MM.1S (cell line): ENCODE results near the gene SAA1.

Experiments used
- DNase-seq: peaks from one replicate; pipeline ENCODE4 v3.0.0-alpha.2; 2015
- H2AFZ ChIP-seq: fragments of 300-600 bp; sonication (generic); 2 replicates; pipeline ENCODE4 v1.6.0; 2016; ENCODE audit warnings: antibody characterized with exemption, low read length
- H3F3A ChIP-seq: fragments of 300-600 bp; sonication (generic); 2 replicates; pipeline ENCODE4 v1.6.1; 2016; ENCODE audit warnings: mild to moderate bottlenecking, antibody characterized with exemption, low read length, moderate library complexity, mixed read lengths; ENCODE audit not compliant: insufficient read depth
- H3K27ac ChIP-seq: fragments of 300-600 bp; sonication (generic); 2 replicates; pipeline ENCODE4 v1.5.1; 2016; ENCODE audit warnings: mild to moderate bottlenecking, low read length
- H3K27me3 ChIP-seq: fragments of 300-600 bp; sonication (generic); replicated peaks from 2 replicates; pipeline ENCODE4 v1.6.0; 2016; ENCODE audit warnings: low read length; ENCODE audit not compliant: insufficient read depth
- H3K36me3 ChIP-seq: fragments of 300-600 bp; sonication (generic); replicated peaks from 2 replicates; pipeline ENCODE4 v1.6.1; 2016; ENCODE audit warnings: mild to moderate bottlenecking, low read length, mixed read lengths; ENCODE audit not compliant: insufficient read depth
- H3K4me1 ChIP-seq: fragments of 300-600 bp; sonication (generic); 2 replicates; pipeline ENCODE4 v1.6.1; 2016; ENCODE audit warnings: low read length, mixed read lengths
- H3K4me2 ChIP-seq: fragments of 300-600 bp; sonication (generic); 2 replicates; pipeline ENCODE4 v1.6.0; 2016; ENCODE audit warnings: low read depth, low read length
- H3K4me3 ChIP-seq: fragments of 300-600 bp; sonication (generic); 2 replicates; pipeline ENCODE4 v1.5.1; 2016; ENCODE audit warnings: low read length, mixed read lengths
- H3K79me2 ChIP-seq: fragments of 300-600 bp; sonication (generic); 2 replicates; pipeline ENCODE4 v1.6.1; 2016; ENCODE audit warnings: mixed run types, low read length, mixed read lengths
- H3K9ac ChIP-seq: fragments of 300-600 bp; sonication (generic); 2 replicates; pipeline ENCODE4 v1.6.1; 2016; ENCODE audit warnings: low read length, mixed read lengths
- H3K9me2 ChIP-seq: fragments of 300-600 bp; sonication (generic); replicated peaks from 2 replicates; pipeline ENCODE4 v1.6.1; 2016; ENCODE audit warnings: mild to moderate bottlenecking, low read length, mixed read lengths; ENCODE audit not compliant: insufficient read depth
- H3K9me3 ChIP-seq: fragments of 300-600 bp; sonication (generic); replicated peaks from 2 replicates; pipeline ENCODE4 v1.6.1; 2016; ENCODE audit warnings: mild to moderate bottlenecking, low read length, mixed read lengths; ENCODE audit not compliant: insufficient read depth
- H4K20me1 ChIP-seq: fragments of 300-600 bp; sonication (generic); 2 replicates; pipeline ENCODE4 v1.6.1; 2016; ENCODE audit warnings: mild to moderate bottlenecking, low read length, moderate library complexity, mixed read lengths; ENCODE audit not compliant: insufficient read depth
- CTCF ChIP-seq: fragments of 300-600 bp; sonication (generic); IDR thresholded peaks from 2 replicates; pipeline ENCODE4 v1.5.1; 2016; ENCODE audit warnings: antibody characterized with exemption, low read length, mixed read lengths
- EZH2 ChIP-seq: fragments of 300-600 bp; sonication (generic); optimal IDR thresholded peaks from 2 replicates; pipeline ENCODE3; 2017; ENCODE audit warnings: low read depth, mild to moderate bottlenecking, antibody characterized with exemption, low read length, mixed read lengths
- EZH2phosphoT487 ChIP-seq: fragments of 300-600 bp; sonication (generic); IDR thresholded peaks from 2 replicates; pipeline ENCODE4 v1.6.1; 2018; ENCODE audit warnings: antibody characterized with exemption, low read length

The SAA1 gene

GRCh38 chr11:18309691-18310090 is 43.6 kb downstream of the SAA1 start:
- no peak overlapping the region for H3K27ac ChIP-seq
- H3K4me2 ChIP-seq = no peak overlapping the region
- no peak overlapping the region for H3K4me3 ChIP-seq
- H3K27me3 ChIP-seq = no peaks in the 10 kb centered on the region
- no peaks in the 10 kb centered on the region for H3K4me1 ChIP-seq
- H3K9me3 ChIP-seq = no peaks in the 10 kb centered on the region
- no peaks in the 10 kb centered on the region for H3K36me3 ChIP-seq
- H3F3A ChIP-seq = no peaks in the 10 kb centered on the region
- H3K79me2 ChIP-seq = peaks cover 5% of the 10 kb centered on the region; the same call in 1 of the 2 replicates
- DNase-seq = no peak
- no peaks in the 10 kb centered on the region for H4K20me1 ChIP-seq
- no peak for TF ChIP-seq EZH2phosphoT487
- no peak overlapping the region for H2AFZ ChIP-seq
- H3K9ac ChIP-seq = no peak overlapping the region
- H3K9me2 ChIP-seq = no peaks in the 10 kb centered on the region

- TF ChIP-seq EZH2 (no peak), EZH2phosphoT487 (no peak), CTCF (no peak)
- Histone ChIP-seq H3F3A (no peaks in the 10 kb centered on the region), H3K36me3 (no peaks in the 10 kb centered on the region)
Measured at GRCh38 chr11:18310800-18311340, 44.8 kb downstream of the SAA1 start.

GRCh38 chr11:18312012-18312411 is 45.9 kb downstream of the SAA1 start:
- Histone ChIP-seq H3K27me3 (no peaks in the 10 kb centered on the region), H3K27ac (no peak overlapping the region), H3K9me2 (no peaks in the 10 kb centered on the region), H3K9ac (no peak overlapping the region), H3K4me3 (no peak overlapping the region), H4K20me1 (no peaks in the 10 kb centered on the region), H3K36me3 (no peaks in the 10 kb centered on the region), H3F3A (no peaks in the 10 kb centered on the region), H3K79me2 (peaks cover 19% of the 10 kb centered on the region; the same call in 1 of the 2 replicates), H3K4me2 (no peak overlapping the region), H2AFZ (no peak overlapping the region), H3K9me3 (no peaks in the 10 kb centered on the region), H3K4me1 (no peaks in the 10 kb centered on the region)
- no peak for TF ChIP-seq EZH2phosphoT487
- no peak for TF ChIP-seq EZH2
- TF ChIP-seq CTCF = no peak
- DNase-seq = no peak

More at GRCh38 chr11:18310800-18311340, 44.8 kb downstream of the SAA1 start:
- Histone ChIP-seq H3K4me3 (no peak overlapping the region), H4K20me1 (no peaks in the 10 kb centered on the region), H3K4me1 (no peaks in the 10 kb centered on the region), H3K9ac (no peak overlapping the region), H3K27ac (no peak overlapping the region), H2AFZ (no peak overlapping the region), H3K9me2 (no peaks in the 10 kb centered on the region), H3K27me3 (no peaks in the 10 kb centered on the region), H3K79me2 (peaks cover 12% of the 10 kb centered on the region; the same call in 1 of the 2 replicates), H3K9me3 (no peaks in the 10 kb centered on the region), H3K4me2 (no peak overlapping the region)
- no peak for DNase-seq

- H3K4me2 ChIP-seq = no peak overlapping the region
- H3K9ac ChIP-seq = no peak overlapping the region
- no peaks in the 10 kb centered on the region for H3F3A ChIP-seq
- H3K36me3 ChIP-seq = no peaks in the 10 kb centered on the region
- no peak for TF ChIP-seq EZH2phosphoT487
- no peak for TF ChIP-seq CTCF
- no peak for TF ChIP-seq EZH2
- DNase-seq = no peak
- no peaks in the 10 kb centered on the region for H3K27me3 ChIP-seq
- H2AFZ ChIP-seq = no peak overlapping the region
- H4K20me1 ChIP-seq = no peaks in the 10 kb centered on the region
- peaks cover 5% of the 10 kb centered on the region; the same call in 1 of the 2 replicates for H3K4me1 ChIP-seq
- H3K79me2 ChIP-seq = peaks cover 24% of the 10 kb centered on the region
- no peak overlapping the region for H3K27ac ChIP-seq
- H3K9me3 ChIP-seq = no peaks in the 10 kb centered on the region
- no peaks in the 10 kb centered on the region for H3K9me2 ChIP-seq
- no peak overlapping the region for H3K4me3 ChIP-seq
Measured at GRCh38 chr11:18312663-18313420, 46.8 kb downstream of the SAA1 start.
